Thyroid gland (tissue), 4 donors: Measurements from ENCODE around the gene GTPBP4.

Source experiments
- POLR2A ChIP-seq, 2 donors: fragments of 450-650 bp; IDR thresholded peaks; one replicate each; pipeline ENCODE4 v1.6.1; 2017; ENCODE audit warnings: antibody characterized with exemption in 2 of 2, mild to moderate bottlenecking in 2 of 2, moderate library complexity in 1 of 2
- TF ChIP-seq, protein P1 (sequence below), 6 experiments: fragments of 200-600 bp in 3 of 6; fragments of 450-650 bp in 3 of 6; sonication (generic) in 3 of 6; IDR thresholded peaks; one replicate each; pipeline ENCODE4 v1.5.1; 2016 to 2019; ENCODE audit warnings: antibody characterized with exemption in 6 of 6, mild to moderate bottlenecking in 2 of 6, inconsistent platforms in 1 of 6, moderate library complexity in 1 of 6

DNA sequence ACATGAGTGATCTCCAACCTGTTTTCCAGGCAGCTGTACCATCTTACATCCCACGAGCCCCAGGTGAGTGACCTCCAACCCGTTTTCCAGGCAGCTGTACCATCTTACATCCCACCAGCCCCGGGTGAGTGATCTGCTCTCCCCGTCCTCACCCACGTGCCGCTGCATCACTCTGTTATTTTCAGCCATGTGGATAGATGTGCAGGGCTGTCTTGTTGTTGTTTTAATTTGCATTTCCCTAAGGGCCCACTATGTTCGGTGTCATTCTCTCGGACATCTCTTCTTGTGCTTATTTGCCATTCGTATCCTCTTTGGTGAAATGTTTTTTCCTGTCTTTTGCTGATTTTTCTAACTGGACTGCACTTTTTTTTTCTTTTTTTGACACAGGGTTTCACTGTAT, 38.8 kb upstream of the GTPBP4 start:
- TF ChIP-seq, protein P1, sequence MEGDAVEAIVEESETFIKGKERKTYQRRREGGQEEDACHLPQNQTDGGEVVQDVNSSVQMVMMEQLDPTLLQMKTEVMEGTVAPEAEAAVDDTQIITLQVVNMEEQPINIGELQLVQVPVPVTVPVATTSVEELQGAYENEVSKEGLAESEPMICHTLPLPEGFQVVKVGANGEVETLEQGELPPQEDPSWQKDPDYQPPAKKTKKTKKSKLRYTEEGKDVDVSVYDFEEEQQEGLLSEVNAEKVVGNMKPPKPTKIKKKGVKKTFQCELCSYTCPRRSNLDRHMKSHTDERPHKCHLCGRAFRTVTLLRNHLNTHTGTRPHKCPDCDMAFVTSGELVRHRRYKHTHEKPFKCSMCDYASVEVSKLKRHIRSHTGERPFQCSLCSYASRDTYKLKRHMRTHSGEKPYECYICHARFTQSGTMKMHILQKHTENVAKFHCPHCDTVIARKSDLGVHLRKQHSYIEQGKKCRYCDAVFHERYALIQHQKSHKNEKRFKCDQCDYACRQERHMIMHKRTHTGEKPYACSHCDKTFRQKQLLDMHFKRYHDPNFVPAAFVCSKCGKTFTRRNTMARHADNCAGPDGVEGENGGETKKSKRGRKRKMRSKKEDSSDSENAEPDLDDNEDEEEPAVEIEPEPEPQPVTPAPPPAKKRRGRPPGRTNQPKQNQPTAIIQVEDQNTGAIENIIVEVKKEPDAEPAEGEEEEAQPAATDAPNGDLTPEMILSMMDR (IDR thresholded peaks at IDR 0.05) = no peak
- TF ChIP-seq POLR2A (IDR thresholded peaks at IDR 0.05) = no peak
